GM19468 (cell line): ENCODE results near the gene POLA2.

Experiments used
- ATAC-seq: cut with Tn5 transposase; IDR thresholded peaks from one replicate; pipeline ENCODE4 v1.9.1; 2021; ENCODE audit warnings: mild to moderate bottlenecking, moderate library complexity, moderate number of reproducible peaks; ENCODE audit not compliant: unreplicated experiment; ENCODE audit errors: extremely low read depth

The POLA2 gene, protein sequence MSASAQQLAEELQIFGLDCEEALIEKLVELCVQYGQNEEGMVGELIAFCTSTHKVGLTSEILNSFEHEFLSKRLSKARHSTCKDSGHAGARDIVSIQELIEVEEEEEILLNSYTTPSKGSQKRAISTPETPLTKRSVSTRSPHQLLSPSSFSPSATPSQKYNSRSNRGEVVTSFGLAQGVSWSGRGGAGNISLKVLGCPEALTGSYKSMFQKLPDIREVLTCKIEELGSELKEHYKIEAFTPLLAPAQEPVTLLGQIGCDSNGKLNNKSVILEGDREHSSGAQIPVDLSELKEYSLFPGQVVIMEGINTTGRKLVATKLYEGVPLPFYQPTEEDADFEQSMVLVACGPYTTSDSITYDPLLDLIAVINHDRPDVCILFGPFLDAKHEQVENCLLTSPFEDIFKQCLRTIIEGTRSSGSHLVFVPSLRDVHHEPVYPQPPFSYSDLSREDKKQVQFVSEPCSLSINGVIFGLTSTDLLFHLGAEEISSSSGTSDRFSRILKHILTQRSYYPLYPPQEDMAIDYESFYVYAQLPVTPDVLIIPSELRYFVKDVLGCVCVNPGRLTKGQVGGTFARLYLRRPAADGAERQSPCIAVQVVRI

DNA sequence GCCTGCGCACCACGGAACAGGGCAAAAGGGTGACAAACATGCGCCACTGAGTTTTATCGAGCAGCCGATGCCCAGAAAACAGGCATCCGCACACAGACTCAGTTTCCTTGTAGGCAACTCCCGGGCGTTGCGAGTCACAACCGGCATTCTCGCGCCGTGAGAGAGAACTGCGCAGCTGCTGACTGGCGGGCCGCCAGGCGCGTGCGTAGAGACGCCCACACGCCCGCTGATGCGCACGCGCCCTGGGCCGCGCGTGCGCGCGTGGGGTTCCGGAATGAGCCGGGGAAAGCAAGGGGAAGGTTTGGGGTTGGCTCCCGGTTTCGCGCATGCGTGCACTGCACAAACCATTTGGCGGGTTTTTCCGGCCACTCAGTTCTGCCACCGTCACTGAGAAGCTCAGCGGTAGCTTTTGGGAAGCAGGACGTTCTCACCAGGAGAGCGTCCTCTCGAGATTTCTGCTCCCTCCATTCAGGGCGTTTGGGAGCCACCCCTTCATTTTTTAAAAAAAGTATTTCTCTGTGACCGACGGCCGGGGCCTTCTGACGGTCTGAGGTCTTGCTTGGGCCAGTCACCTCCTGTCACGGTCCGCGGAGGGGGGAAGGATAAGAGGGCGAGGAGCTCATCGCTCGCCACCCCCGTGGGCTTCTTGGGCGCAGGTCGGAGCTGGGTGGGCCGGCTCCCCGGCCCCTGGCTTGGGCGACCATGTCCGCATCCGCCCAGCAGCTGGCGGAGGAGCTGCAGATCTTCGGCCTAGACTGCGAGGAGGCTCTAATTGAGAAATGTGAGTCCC lies at the start of gene POLA2:
Gene POLA2, plus strand, starts transcription at position 372 of the 790 bp plus-strand sequence. Its CDS starts 331 bp downstream, at position 703.
- ATAC-seq, result peak; percentile 61

DNA sequence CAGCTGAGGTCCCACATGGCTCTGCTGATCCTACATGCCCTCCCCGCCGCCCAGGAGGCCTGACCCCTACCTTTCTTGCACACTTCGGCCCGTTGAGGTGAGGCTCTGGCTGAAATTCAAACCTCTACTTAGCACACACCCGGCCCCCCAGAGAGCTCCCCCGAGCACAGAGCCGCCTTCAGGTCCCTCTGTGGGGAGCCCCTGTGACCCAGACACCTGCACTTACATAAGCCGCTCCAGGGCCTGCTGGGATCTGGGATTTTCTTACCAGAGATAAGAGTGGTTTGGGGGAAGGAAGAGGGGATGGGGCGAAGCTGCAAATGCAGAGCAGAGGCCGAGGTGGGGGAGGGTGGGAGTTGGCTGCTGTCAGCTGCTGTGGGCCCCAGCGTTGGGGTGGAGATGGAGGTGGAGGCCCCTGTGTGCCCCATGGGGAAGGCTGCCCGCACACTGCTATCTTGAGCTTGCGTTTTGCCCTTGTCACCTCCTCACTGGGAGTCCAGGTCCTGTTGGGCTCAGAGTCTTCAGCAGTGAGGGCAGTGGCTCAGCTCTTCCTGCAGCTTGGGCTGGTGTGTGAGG lies 49.4 kb upstream of the POLA2 start:
- no peak for ATAC-seq

DNA sequence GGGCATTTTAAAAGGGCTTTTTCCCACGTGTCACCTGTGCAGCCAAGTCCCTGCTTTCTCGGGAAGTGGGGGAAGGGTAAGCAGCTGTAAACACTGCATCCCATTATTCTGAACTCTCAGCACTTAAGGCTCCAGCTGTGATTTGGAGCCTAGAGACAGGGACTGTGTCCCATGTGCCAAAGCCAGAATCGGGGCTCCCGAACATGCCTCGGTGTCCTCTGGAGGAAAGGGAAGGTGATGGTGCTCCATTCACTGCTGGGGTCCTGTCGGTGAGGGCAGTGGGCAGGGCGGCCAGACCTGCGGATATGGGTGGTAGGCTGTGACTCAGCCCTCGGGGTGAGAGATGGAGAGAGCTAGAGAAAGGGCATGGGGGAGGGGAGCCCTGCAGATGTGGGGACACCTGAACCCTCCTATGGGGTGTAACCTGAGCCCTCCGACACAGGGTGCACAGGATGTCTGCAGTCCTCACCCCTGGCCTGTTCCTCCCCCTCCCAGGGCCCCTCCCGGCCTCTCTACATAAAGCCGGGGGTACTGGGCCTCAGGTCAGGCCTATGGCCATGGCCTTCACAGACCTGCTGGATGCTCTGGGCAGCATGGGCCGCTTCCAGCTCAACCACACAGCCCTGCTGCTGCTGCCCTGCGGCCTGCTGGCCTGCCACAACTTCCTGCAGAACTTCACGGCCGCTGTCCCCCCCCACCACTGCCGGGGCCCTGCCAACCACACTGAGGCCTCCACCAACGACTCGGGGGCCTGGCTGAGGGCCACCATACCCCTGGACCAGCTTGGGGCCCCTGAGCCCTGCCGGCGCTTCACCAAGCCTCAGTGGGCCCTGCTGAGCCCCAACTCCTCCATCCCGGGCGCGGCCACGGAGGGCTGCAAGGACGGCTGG lies 48.2 kb upstream of the POLA2 start:
- no peak for ATAC-seq

DNA sequence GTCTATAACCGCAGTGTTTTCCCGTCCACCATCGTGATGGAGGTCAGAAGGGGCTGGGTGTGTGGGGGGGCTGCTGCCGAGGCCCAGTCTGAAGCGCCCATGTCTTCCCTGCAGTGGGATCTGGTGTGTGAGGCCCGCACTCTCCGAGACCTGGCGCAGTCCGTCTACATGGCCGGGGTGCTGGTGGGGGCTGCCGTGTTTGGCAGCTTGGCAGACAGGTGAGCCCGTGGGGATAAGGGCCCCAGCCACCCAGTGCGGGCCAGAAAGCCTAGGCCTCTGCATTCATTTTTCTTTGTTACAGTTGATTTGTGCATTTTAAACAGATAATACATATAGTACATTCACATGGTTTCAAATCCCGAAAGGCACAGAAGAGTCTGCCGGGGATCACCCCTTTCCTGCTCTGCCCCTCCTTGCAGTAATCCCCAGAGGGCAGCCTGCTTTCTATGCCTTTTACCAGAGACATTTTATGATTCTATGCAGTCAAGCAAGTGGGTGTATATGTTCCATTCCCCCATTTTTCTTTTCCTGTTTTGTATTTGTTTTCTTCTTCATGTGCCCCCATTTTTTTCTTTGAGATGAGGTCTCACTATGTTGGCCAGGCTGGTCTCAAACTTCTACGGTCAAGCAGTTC lies 47.4 kb upstream of the POLA2 start:
- no peak for ATAC-seq

DNA sequence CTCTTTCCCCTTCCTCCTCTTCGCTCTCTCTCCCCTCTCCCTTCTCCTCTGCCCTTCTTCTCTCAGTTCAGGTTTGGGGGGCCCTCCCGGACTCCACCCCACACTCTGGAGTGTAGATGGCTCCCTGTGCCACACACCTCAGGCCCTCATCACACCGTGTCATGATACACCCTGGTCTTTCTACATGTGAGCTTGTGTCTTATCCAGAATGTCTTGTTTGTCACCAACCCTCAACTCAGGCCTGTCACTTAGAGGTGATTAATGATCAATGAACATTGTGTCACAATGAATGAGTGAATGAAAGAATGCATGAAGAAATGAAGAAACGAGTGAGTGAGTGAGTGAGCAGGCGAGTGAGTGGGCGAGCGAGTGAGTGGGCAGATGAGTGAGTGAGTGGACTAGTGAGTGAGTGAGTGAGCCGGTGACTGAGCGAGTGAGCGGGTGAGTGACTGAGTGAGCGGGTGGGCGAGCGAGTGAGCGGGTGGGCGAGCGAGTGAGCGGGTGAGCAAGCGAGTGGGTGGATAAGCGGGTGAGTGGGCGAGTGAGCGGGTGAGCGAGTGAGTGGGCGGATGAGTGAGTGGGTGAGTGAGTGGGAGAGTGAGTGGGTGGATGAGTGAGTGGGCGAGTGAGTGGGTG lies 46.2 kb upstream of the POLA2 start:
- no peak for ATAC-seq

DNA sequence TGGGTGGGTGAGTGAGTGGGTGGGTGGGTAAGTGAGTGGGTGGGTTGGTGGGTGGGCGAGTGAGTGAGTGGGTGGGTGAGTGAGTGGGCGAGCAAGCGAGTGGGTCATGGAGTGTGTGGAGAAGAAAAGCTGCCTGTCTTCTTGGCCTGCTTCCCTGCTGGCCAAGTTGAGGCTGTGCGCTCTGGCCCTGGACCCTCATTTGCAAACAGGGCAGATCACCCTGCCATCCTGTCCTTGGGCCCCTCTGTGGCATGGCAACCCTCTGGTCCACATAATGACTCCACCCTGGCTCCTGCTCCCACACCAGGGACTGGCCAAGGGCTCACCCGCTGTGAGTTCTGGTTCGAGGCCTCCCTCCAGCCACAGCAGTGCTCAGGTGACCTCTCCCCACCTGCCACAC lies 44.9 kb upstream of the POLA2 start:
- ATAC-seq, result no peak

DNA sequence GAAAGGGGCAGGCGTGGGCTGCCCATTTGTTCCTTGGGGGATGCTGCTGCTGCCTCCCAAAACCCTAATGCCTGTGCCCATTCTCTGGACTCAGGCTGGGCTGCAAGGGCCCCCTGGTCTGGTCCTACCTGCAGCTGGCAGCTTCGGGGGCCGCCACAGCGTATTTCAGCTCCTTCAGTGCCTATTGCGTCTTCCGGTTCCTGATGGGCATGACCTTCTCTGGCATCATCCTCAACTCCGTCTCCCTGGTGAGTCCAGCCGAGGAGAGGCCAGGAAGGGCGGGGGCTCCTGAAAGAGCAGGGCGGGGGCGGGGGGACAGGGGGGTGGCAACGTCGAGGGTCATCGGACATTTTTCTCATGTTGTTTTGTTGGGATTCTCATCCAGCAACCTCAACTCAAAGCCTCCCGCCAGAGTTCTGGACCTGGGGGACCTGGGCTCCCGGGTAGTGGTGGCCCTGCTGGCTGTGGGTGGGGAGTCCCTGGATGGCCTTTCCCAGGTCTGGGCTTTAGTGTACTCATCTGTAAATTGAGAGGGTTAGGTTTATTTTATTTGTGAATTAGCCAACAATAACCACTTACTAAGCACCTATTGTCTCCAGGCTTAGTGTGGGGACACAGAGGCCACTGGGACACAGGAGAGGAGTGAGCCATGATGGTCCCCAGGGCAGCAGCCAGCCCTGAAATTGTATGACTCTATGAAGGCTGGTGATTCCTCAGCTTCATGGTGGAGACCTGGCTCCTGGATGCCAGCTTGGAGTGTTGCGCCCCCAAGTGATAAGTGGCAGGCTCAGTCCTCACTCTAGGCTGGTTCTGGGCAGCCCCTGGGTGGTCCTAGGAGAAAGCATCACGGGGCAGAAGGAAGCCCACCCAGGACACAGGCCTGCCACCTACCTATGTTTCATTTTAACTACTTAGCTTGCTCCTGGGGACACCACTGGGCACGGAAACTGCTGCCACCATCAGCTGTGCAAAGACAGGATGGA lies 44.0 kb upstream of the POLA2 start:
- ATAC-seq, result no peak

DNA sequence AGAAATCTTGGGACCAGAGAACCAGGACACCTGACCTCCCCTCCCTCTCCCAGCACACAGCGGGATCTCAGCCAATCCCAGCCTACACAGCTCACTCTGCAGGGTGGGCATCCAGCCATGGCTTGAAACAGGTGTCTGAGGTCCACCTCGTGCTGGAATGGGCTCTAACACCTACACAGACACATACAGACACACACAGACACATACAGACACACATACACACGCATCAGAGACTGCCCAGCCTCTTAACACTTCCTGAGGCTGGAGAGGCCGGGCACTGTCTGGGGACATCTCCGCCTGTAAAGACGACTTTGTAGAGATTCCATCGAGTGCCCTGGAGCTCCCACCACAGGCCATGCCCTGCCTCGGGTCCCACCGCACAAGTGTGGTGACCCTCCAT lies 43.3 kb upstream of the POLA2 start:
- no peak for ATAC-seq

DNA sequence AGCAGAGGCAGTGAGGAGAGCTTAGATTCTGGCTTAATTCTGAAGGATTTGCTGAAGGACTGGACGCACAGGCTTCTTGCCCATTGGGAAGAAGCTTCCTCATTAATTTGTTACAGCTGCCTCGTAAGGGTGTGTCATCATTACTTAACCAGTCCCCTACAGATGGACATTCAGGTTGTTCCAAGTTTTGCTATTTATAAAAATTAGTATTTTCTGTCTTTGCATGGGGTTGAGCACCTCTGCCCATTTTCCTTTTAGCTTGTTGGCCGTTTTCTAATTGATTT lies 41.9 kb upstream of the POLA2 start:
- ATAC-seq, result no peak

DNA sequence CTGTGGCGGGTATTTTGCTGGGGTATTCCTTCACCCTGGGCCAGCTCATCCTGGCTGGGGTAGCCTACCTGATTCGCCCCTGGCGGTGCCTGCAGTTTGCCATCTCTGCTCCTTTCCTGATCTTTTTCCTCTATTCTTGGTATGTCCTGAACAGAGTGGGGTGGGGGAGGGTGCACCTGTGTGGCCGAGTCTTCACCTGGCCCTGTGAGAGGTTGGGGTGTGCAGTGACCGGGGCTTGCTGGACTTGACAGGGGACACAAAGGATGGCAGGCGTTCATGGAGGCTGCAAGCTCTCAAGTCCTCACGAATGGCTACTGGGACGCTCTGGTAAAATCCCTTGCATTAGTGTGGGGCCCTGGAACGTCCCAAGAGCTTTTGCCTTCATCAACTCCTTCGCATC lies 40.7 kb upstream of the POLA2 start:
- no peak for ATAC-seq

DNA sequence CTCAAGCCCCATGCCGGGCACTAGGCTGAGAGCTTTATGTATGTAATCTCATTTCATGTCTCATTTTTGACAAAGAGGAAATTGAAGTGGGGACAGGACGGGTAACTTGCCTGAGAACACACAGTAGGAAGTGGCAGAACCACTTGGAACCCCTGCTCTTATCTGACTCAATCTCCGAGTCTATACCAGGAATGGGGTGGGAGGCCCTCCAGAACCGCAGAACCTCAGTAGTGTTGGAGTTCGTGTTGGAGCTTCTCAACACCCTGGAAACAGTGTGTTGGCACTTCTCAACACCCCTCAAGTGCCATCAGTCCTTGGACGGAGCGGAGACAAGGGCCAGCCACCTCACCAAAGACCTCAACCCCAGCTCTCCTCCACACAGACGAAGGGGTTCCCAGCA lies 38.8 kb upstream of the POLA2 start:
- ATAC-seq, result no peak

DNA sequence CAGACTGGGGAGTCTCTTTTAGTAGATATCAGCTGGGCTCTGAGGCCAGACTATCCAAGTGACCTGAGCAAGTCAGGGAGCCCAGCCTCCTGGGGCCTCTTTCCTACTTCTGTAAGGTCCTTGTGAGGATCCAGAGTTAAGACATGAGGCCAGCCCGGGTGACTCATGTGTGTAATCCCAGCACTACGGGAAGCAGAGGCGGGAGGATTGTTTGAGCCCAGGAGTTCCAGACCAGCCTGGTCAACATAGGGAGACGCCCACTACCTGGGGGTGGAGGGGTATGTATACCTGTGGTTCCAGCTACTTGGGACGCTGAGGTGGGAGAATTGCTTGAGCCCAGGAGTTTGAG lies 36.9 kb upstream of the POLA2 start:
- no peak for ATAC-seq

DNA sequence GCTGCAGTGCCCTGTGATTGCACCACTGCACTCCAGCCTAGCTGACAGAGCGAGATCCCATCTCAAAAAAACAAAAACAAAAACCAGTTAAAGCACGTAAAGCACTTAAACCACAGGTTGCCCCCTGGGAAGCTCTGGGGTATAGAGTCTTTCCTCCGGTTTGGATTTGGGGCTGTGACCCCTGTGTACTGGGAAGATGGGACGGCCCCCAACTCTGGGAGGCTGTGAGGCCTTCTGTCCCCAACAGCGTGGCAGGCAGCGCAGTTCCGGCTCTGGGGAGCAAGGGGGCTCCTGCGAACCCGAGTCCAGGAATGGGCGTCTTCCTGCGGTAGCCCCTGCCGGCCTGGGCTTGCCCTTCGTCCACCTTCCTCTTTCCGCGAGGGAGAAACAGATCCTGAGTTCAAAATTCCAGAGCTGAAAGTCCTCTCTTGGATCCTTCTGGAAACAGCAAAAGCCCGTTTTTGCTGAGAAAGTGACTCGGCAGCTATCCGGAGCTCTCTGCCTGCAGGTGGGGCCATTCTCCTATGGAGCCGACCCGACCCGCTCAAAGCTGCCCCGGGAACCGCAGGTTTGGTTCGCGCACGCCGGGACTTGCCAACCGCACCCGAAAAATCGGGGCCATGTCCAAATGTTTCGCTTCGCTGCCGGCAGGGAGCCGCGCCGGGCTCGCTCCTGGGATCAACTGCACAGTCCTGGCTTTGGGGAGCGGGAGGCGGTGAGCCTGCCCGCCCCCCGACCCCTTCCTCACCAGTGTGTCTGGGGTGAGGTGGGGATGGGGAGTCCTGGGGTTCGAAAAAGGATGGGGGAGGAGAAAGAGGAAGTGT lies 36.3 kb upstream of the POLA2 start:
- no peak for ATAC-seq

DNA sequence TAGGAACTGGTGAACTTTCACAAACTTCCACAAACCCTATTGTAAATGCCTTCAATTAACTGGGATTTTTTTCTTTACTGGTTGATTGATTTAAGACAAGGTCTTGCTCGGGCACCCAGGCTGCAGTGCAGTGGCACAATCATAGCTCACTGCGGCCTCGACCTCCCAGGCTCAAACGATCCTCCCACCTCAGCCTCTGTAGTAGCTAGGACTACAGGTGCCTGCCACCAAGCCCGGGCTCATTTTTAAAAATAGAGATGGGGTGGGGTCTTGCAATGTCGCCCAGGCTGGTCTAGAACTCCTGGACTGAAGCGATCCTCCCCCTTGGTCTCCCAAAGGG lies 35.7 kb upstream of the POLA2 start:
- ATAC-seq, result no peak

DNA sequence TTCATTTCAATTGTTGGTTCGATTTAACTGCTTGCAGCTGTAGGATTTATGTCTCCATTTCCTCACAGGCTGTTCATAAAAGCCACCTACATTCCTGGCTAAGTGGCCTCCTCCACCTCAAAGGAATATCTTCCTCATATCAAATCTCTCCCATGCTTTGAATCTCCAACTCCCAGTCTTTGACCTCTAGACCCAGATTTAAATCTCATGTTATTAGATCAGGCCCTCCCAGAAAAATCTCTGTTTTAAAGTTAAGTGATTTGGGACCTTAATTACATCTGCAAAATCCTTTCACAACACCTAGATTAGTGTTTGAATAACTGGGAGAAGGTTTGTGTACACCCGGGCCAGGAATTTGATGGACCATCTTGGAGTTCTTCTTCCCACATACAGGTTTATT lies 33.9 kb upstream of the POLA2 start:
- ATAC-seq, result no peak

DNA sequence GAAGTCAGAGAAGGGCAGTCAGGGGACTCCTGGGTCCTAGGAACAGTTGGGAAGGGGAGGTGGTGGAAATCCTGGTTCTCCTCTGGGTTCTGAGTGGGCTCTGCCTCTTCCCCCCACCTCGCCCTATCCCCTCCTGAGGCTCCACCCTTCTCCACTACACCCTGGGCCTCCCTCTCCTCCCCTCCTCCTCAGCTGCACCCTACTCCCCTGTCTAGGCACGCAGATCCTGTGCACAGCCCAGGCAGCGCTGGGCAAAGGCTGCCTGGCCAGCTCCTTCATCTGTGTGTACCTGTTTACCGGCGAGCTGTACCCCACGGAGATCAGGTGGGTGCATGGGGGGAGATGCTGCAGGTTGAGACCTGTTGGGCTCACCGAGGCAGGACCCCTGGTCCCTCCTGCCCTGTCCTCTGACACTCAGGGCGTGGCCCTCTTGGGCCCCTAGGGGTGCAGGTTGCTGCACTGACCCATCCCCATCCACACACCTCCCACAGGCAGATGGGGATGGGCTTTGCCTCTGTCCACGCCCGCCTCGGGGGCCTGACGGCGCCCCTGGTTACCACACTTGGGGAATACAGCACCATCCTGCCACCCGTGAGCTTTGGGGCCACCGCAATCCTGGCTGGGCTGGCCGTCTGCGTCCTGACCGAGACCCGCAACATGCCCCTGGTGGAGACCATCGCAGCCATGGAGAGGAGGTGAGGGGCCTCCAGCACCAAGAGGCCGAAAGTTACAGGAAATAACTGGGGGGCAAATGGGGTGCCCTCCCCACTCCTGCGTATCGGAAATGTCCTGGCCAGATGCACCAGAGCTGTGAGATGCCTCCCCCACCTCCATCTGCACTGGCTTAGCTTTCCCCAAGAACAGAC lies 25.3 kb upstream of the POLA2 start:
- no peak for ATAC-seq
